Activated naive CD8-positive, alpha-beta T cell (primary cell): ENCODE data around the gene TNFRSF8.

Source experiments
- H3K27ac Mint-ChIP-seq: one replicate; pipeline ENCODE4 v1.8.0; 2021; ENCODE audit warnings: mixed read lengths
- H3K27me3 Mint-ChIP-seq: one replicate; pipeline ENCODE4 v1.8.0; 2021; ENCODE audit warnings: mixed read lengths
- H3K36me3 Mint-ChIP-seq: one replicate; pipeline ENCODE4 v1.8.0; 2021; ENCODE audit warnings: mixed read lengths
- H3K4me1 Mint-ChIP-seq: one replicate; pipeline ENCODE4 v1.8.0; 2021; ENCODE audit warnings: low read depth, mixed read lengths
- H3K4me3 Mint-ChIP-seq: one replicate; pipeline ENCODE4 v1.8.0; 2021; ENCODE audit warnings: mild to moderate bottlenecking, mixed read lengths
- H3K9me3 Mint-ChIP-seq: one replicate; pipeline ENCODE4 v1.8.0; 2021; ENCODE audit warnings: low read depth, mixed read lengths

The TNFRSF8 gene

GRCh38 chr1:12185918-12186678 lies 123.0 kb downstream of the TNFRSF8 start:
- H3K4me3 Mint-ChIP-seq = no peak overlapping the region
- no peaks in the 10 kb centered on the region for H3K27me3 Mint-ChIP-seq
- H3K36me3 Mint-ChIP-seq = peaks cover 11% of the 10 kb centered on the region
- no peaks in the 10 kb centered on the region for H3K9me3 Mint-ChIP-seq
- no peak overlapping the region for H3K27ac Mint-ChIP-seq
- H3K4me1 Mint-ChIP-seq = peaks cover 40% of the 10 kb centered on the region

- no peak overlapping the region for H3K4me3 Mint-ChIP-seq
- H3K4me1 Mint-ChIP-seq = peaks cover 40% of the 10 kb centered on the region
- H3K9me3 Mint-ChIP-seq = no peaks in the 10 kb centered on the region
- H3K27ac Mint-ChIP-seq = no peak overlapping the region
- no peaks in the 10 kb centered on the region for H3K27me3 Mint-ChIP-seq
- H3K36me3 Mint-ChIP-seq = peaks cover 11% of the 10 kb centered on the region
These were observed 123.5 kb downstream of the TNFRSF8 start for GRCh38 chr1:12186679-12186985.

GRCh38 chr1:12188115-12188514 lies 125.0 kb downstream of the TNFRSF8 start:
- peaks cover 28% of the 10 kb centered on the region for H3K4me1 Mint-ChIP-seq
- peaks cover 11% of the 10 kb centered on the region for H3K36me3 Mint-ChIP-seq
- no peak overlapping the region for H3K4me3 Mint-ChIP-seq
- no peaks in the 10 kb centered on the region for H3K27me3 Mint-ChIP-seq
- peak overlapping the region; percentile 3 for H3K27ac Mint-ChIP-seq
- no peaks in the 10 kb centered on the region for H3K9me3 Mint-ChIP-seq

- H3K4me1 Mint-ChIP-seq = peaks cover 24% of the 10 kb centered on the region
- H3K9me3 Mint-ChIP-seq = no peaks in the 10 kb centered on the region
- H3K27ac Mint-ChIP-seq = peak overlapping the region; percentile 17
These were observed 125.7 kb downstream of the TNFRSF8 start for GRCh38 chr1:12188657-12189327.

GRCh38 chr1:12189328-12189682 lies 126.2 kb downstream of the TNFRSF8 start:
- Mint-ChIP-seq H3K27ac (peak overlapping the region; percentile 52), H3K27me3 (no peaks in the 10 kb centered on the region), H3K4me1 (peaks cover 21% of the 10 kb centered on the region), H3K4me3 (no peak overlapping the region), H3K9me3 (no peaks in the 10 kb centered on the region), H3K36me3 (peaks cover 14% of the 10 kb centered on the region)

More at GRCh38 chr1:12188657-12189327, 125.7 kb downstream of the TNFRSF8 start:
- no peak overlapping the region for H3K4me3 Mint-ChIP-seq
- H3K36me3 Mint-ChIP-seq = peaks cover 11% of the 10 kb centered on the region
- no peaks in the 10 kb centered on the region for H3K27me3 Mint-ChIP-seq

- Mint-ChIP-seq H3K9me3 (no peaks in the 10 kb centered on the region), H3K36me3 (peaks cover 20% of the 10 kb centered on the region), H3K27ac (no peak overlapping the region), H3K27me3 (no peaks in the 10 kb centered on the region), H3K4me3 (no peak overlapping the region), H3K4me1 (peaks cover 18% of the 10 kb centered on the region)
These were observed 128.3 kb downstream of the TNFRSF8 start for GRCh38 chr1:12191242-12192032.
